ENCODE measurements around the gene PABPC3.

PABPC3 gene

GRCh38 chr13:25095851-25096453 lies at the start of gene PABPC3:
PABPC3 (plus strand) TSS chr13:25096136; CDS start chr13:25096199, 63 bp downstream.
- DNase-seq, result peak; percentile 9

GRCh38 chr13:25046274-25046984 lies 49.5 kb upstream of the PABPC3 start:
- DNase-seq, result no peak

GRCh38 chr13:25046985-25047511 lies 48.9 kb upstream of the PABPC3 start:
- DNase-seq, result no peak

DNA sequence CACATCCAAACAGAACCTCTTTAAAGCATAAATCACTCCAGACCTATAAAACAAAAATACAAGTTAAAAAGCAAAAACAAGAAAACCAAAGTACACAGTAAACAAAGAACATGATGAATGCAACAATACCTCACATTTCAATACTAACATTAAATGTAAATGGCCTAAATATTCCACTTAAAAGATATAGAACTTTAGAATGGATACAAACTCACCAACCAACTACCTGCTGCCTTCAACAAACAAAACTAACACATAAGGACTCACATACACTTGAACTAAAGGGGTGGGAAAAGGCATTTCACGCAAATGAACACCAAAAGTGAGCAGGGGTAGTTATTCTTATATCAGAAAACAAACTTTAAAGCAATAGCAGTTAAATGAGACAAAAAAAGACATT lies 44.9 kb upstream of the PABPC3 start:
- DNase-seq, result no peak

- no peak for DNase-seq
Observed at GRCh38 chr13:25059166-25059565, 36.8 kb upstream of the PABPC3 start.

DNA sequence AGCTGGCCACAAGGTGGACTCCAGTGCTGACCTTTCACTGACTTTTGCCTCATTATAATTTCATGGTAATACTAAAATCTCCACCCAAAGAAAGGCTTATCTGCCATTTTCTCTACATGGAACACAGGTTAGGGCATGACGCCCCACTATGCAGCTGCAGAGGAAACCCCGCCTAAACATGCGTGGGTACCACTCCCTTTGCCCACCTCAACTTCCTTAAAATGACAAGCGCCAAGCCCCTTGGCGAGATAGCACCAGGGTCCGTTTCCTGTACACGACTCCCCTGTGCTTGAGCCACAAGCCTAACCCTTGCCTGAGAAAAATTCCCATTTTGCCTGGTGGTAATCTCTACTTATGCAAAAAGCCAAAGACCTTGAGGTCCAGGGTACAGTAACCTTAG lies 36.0 kb upstream of the PABPC3 start:
- DNase-seq, result no peak

DNA sequence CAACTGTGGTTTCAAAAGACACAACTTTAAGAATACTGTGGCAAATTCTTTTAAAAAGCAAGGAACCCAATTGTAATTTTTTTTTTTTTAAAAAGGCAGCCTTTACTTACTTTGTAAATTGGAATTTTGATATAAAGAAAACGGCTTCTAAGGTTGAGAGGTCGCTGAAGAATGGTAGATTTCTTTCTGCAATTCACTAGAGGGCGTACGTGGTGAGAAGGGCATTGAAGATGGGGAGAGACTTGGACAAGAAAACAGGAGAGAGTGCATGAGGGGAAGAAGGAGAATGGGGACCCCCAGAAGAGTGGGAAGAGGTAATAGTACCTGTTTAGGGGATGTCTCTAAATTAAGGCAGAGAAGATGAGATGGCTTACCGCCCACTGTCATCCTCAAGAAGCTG lies 33.5 kb upstream of the PABPC3 start:
- no peak for DNase-seq

- no peak for DNase-seq
Observed at GRCh38 chr13:25064396-25064795, 31.5 kb upstream of the PABPC3 start.

- DNase-seq, result no peak
Observed at GRCh38 chr13:25065974-25066770, 29.8 kb upstream of the PABPC3 start.

GRCh38 chr13:25067064-25067463 lies 28.9 kb upstream of the PABPC3 start:
- no peak for DNase-seq

GRCh38 chr13:25068810-25069209 lies 27.1 kb upstream of the PABPC3 start:
- DNase-seq, result no peak

DNA sequence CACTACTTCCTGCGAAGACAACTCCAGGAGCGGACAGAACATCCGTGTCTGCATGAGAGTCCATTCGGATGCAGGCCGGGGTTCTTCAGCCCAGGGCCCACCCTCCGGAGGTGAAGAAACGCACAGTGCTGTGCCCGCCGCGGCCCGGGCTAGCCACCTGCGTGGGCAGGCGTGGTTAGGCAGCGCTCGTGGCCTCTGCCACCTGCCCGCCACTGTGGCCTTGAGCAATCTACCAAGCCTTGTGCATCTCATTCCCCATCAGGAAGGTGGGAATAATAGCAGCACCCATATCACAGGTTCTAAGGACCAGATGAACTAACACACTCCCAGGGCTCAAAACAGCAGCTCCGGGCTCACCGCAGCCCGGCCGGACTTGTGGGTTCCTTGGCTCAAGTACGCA lies 26.7 kb upstream of the PABPC3 start:
- DNase-seq, result no peak

DNA sequence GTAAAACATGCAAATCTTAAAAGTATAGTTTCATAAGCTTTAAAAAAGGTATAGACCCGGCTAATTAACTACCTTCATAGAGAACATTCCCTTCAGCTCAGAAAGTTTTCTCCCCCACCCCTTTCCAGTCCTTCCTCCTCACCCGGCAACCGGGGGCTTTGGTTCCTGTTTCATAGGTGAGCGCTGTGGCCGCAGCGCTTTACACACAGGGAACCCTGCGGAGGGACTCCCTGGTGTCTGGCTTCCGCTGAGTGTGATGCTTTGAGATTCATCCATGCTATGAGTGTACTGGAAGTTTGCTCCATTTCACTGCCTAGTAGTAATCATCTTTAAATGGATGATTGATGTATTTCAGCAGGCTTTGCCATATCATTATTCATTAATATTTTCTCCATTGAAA lies 26.0 kb upstream of the PABPC3 start:
- DNase-seq, result no peak

GRCh38 chr13:25080773-25081172 lies 15.2 kb upstream of the PABPC3 start:
- no peak for DNase-seq

GRCh38 chr13:25084096-25084495 lies 11.8 kb upstream of the PABPC3 start:
- no peak for DNase-seq

- DNase-seq, result peak; percentile 34
Observed at GRCh38 chr13:25085125-25085742, 10.7 kb upstream of the PABPC3 start.

DNA sequence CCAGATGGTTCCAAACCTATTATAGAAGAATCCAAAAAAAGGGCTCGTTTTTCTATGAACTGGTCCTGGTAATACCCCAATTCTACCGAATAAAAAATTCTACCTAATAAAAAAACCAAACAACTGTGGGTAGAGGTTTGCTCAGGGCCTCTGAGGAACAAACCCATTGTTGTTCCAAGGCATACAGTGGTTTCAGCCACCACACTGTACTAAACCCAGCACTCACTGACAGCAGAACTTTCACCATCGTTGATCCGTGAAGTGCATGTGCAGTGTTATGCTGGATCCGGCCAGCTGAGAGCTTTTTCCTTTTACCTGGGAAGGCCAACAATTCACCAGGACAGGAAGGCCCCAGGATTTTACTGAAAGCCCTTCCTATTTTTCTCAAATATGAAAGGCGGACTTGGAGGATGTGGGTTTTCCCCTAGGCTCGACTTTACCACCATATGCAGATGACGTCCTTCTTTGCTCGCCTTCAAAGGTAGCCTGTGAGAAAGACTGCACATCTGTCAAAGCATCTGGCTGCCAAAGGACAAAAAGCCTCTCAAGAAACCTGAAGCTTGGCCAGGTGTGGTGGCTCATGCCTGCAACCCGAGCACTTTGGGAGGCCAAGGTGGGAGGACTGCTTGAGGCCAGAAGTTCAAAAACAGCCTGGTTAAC lies 7.2 kb upstream of the PABPC3 start:
- no peak for DNase-seq

GRCh38 chr13:25097426-25097825 lies 1.5 kb downstream of the PABPC3 start:
- DNase-seq, result no peak

DNA sequence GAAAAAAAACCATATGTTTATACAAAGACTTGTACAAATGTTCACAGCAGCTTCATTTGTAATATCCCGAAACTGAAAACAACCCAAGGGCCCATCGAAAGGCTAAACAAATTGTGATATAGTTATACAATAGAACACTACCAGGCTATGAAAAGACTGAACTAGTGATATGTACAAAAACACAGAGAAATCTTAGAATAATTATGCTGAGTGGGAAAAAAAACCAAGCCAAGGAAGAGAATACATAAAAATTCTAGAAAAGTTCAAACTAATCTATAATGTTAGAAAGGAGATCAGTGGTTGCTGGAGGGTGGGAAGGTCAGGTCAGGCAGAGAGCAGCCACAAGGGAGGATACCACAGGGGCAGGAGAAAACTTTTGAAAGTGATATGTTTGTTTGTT lies 7.8 kb downstream of the PABPC3 start:
- no peak for DNase-seq

GRCh38 chr13:25109341-25109740 lies 13.4 kb downstream of the PABPC3 start:
- no peak for DNase-seq

DNA sequence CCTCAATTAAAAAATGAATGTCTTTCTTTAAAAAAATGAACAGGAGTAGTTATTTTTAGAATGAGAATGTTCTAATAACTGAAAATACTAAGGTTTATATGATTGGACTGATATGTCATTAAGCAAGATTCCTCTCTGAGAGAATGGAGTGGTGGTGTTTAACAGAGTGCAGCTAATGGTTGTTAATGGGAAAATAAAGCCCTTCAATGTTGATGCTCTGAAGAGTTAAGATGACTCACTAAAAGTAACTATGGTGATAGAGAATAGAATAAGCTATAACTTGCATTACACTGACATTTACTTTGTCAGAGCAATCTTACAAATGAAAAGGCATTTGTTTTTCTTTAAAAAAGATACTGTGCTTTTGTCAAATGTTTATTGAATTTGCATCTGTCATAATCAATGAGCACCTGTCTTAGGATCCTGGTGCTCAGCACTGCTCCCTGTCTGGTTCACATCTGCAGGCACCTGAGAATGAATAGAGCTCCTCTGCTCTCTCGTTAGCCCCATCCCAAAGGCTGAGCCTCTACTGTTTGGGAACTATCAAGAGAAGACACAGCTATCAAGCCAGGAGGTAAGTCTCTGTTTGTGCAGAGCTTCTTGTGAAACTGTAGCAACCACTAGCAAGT lies 15.1 kb downstream of the PABPC3 start:
- no peak for DNase-seq

DNA sequence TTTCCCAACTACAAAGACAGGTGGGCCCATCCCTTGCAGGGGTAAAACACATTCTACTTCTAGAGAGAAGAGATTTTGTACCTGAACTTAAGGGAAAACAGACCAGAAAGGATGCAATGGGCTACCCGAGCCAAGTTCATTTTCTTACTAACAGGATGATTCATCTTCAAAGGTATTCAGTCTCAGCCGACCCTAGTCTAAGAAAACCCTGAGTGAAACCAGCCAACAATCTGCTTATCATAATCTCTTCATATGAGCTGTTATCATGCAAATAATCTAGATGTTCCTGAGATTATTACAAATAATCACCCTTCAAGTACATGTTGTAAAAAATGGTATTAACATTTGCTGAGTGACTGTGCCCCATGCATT lies 15.6 kb downstream of the PABPC3 start:
- DNase-seq, result no peak

Data from suppressor macrophage treated with lipopolysaccharide for 4 hours (primary cell).